ENCODE data around the gene CDC123. TPM values are rescaled to one million over a fixed set of nuclear protein-coding genes. Genes with fewer than 3 reads are reported as not detected.

CDC123 gene
- total RNA-seq: 161 and 212 TPM in 2 replicates

DNA sequence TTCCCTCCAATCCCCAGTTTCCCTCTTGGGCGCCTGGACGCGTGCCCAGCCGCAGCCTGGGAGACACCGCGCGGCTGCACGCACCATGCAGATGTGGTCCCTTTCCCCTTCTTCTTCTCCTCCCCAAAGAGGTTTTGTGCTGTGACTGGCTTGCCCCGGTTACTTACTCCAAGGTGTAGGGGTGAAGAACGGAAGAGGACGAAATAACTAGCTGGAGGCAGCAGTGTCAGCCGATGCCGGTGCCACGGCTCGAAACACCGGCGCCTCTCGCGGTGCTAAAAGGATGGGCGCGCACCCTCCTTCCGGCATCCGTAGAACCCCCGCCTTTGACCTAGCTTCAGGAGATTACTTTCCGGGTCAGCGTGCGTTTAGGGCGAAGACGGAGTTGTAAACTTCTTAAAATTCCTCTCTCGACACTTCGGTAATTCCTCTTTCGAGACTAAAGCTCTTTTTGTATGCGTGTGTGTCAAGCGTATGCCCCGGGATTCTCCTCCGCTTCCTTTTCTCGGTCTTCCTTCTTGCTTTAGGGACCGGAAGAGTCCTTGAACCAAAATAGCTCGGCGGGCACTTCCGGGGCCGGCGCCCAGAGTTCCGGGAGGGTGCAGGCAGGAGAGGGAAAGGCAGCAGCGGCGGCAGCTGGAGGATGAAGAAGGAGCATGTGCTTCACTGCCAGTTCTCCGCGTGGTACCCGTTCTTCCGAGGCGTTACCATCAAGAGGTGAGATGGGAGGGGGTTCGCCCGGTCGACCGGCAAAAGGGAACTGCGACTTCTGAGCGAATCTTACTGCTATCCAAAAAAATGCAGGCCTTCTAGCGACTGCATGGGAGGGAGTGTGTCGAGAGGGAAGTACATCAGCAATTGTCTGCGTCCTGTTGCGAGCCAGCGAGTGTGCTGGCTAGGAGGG lies at the start of gene CDC123, which contains the start of gene NUDT5:
Gene CDC123 (plus strand): TSS at position 586 of the 904 bp plus-strand sequence. CDS start 58 bp downstream, at position 644.
Gene NUDT5 (minus strand): TSS at position 289 of the 904 bp plus-strand sequence. CDS start 9,600 bp downstream, outside the sequence.

Other genes starting within 250 kb of the CDC123 start
- gene UPF2, start 153.4 kb upstream of the CDC123 start, total RNA-seq: 15.1 and 16.5 TPM in 2 replicates
- gene DHTKD1, start 127.2 kb upstream of the CDC123 start, total RNA-seq: 10.8 and 14.7 TPM in 2 replicates
- 2.7 and 4.7 TPM in 2 replicates for gene SEC61A2, start 66.5 kb upstream of the CDC123 start, total RNA-seq
- 57.2 and 58.9 TPM in 2 replicates for gene NUDT5, start 297 bp upstream of the CDC123 start, total RNA-seq
- gene CAMK1D, start 153.4 kb downstream of the CDC123 start, total RNA-seq: 0.63 and 1.6 TPM in 2 replicates

Measured in endothelial cell of coronary artery (primary cell).